Islet precursor cell (in vitro differentiated cells): ENCODE measurements around the gene GLS.
"Not testable (repeated sequence)": the region's sequence is repeated elsewhere in the genome, so short reads cannot be mapped to it uniquely, and the experiment has no call there.

Experiments used
- DNase-seq: peaks from one replicate; pipeline ENCODE4 v3.0.0-alpha.2; 2018

Gene GLS

GRCh38 chr2:190940454-190940853 lies 59.8 kb downstream of the GLS start:
- DNase-seq = no peak

GRCh38 chr2:190941571-190941970 lies 61.0 kb downstream of the GLS start:
- DNase-seq = no peak

GRCh38 chr2:190942697-190943096 lies 62.1 kb downstream of the GLS start:
- DNase-seq = no peak

- DNase-seq = no peak
Measured at GRCh38 chr2:190943706-190944105, 63.1 kb downstream of the GLS start.

- DNase-seq = no peak
Measured at GRCh38 chr2:190947141-190947540, 66.5 kb downstream of the GLS start.

GRCh38 chr2:190947711-190948251 lies 67.2 kb downstream of the GLS start:
- peak; percentile 61 for DNase-seq

GRCh38 chr2:190948671-190949070 lies 68.0 kb downstream of the GLS start:
- peak; percentile 56 for DNase-seq

GRCh38 chr2:190950566-190950991 lies 70.0 kb downstream of the GLS start:
- DNase-seq = no peak

- DNase-seq = no peak
Measured at GRCh38 chr2:190953257-190953656, 72.6 kb downstream of the GLS start.

GRCh38 chr2:190959911-190960788 lies 79.5 kb downstream of the GLS start:
- DNase-seq = no peak

GRCh38 chr2:190961117-190961516 lies 80.5 kb downstream of the GLS start:
- not testable (repeated sequence) for DNase-seq

GRCh38 chr2:190961918-190962487 lies 81.4 kb downstream of the GLS start:
- DNase-seq = no peak

- no peak for DNase-seq
Measured at GRCh38 chr2:190963088-190963487, 82.5 kb downstream of the GLS start.

- DNase-seq = no peak
Measured at GRCh38 chr2:190964170-190964795, 83.7 kb downstream of the GLS start.

GRCh38 chr2:190965580-190966222 lies 85.1 kb downstream of the GLS start:
- no peak for DNase-seq

- DNase-seq = no peak
Measured at GRCh38 chr2:190968522-190968921, 87.9 kb downstream of the GLS start.

- DNase-seq = no peak
Measured at GRCh38 chr2:190970160-190970559, 89.5 kb downstream of the GLS start.

- no peak for DNase-seq
Measured at GRCh38 chr2:190970873-190971506, 90.4 kb downstream of the GLS start.

GRCh38 chr2:190972213-190972612 lies 91.6 kb downstream of the GLS start:
- no peak for DNase-seq

- no peak for DNase-seq
Measured at GRCh38 chr2:190972846-190973245, 92.2 kb downstream of the GLS start.

- DNase-seq = no peak
Measured at GRCh38 chr2:190973262-190973661, 92.6 kb downstream of the GLS start.

- no peak for DNase-seq
Measured at GRCh38 chr2:190973726-190974628, 93.4 kb downstream of the GLS start.
